ENCODE data around the gene FAM149A.

FAM149A gene

DNA sequence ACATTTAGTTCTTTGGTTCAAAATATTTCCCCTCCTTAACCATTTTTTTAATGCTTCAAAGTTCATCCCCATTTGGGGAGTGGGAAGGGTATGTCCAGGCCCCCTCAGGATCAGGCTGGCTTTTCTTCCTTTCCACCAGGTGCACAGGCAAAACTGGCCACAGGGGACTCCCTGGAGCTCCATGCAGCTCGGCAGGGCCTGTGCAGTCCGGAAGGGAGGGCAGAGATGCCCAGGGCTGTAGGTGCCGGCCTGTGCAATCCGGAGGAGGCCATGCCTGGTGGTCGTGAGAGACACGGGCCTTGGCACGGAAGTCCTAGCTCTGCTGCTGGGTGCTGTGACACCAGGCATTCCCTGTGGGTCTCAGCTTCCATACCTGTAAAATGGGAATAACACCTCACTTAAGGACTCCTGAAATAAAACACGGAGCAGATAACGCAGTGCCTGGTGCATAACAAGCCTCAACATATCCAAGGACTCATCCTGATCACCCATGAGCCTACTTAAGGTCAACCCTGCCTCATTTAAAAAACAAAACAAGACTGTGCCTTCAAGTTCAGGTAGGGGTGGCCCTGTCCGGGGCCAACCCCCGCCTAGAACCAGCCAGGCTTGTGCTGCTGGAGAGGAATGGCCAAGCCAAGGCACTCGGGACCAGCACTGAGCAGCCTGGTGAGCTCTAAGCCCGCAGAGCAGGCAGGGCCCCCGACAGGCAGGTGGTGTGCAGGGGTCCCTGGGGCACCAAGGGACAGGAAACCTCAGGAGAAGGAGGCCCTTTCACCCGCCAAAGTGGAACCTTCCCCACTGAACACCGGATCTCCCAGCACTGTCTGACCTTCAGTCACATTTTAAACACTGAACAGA is 65.7 kb downstream of the FAM149A start:
- Histone ChIP-seq H3K4me3 (ENCODE audit: insufficient read depth, low read depth, low read length, poor library complexity, severe bottlenecking) (no peak overlapping the region), H3K36me3 (ENCODE audit: control insufficient read depth, insufficient read depth, low read length) (no peaks in the 10 kb centered on the region), H3K27me3 (replicated peaks; ENCODE audit: control insufficient read depth, insufficient read depth, low read length, poor library complexity, severe bottlenecking) (no peaks in the 10 kb centered on the region), H3K27ac (ENCODE audit: insufficient read depth, low read length, poor library complexity, severe bottlenecking) (no peak overlapping the region), H3K9me3 (ENCODE audit: control insufficient read depth, low read length) (no peaks in the 10 kb centered on the region), H3K4me1 (ENCODE audit: control insufficient read depth, insufficient read depth, low read length, poor library complexity, severe bottlenecking) (no peaks in the 10 kb centered on the region)
- no peak for DNase-seq

DNA sequence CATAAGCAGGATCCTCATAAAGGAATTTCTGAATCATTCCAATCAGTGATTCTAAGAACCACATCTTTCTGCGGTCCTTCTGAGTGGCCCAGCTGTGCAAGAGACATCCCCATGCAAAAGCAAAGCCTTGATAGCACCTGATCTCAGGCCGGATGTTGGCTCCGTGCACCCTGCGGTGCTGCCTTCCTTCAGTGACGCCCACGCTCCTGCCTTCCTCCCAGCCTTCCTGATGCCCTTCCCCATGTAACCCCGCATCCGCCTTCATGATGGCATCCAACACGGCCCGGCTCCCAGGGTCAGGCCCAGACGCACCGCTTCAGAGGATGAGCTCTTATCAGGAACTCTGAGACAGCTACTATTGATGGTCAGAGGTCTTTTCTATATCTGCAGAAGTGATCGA is 66.5 kb downstream of the FAM149A start:
- Histone ChIP-seq H3K36me3 (ENCODE audit: control insufficient read depth, insufficient read depth, low read length) (no peaks in the 10 kb centered on the region), H3K4me1 (ENCODE audit: control insufficient read depth, insufficient read depth, low read length, poor library complexity, severe bottlenecking) (no peaks in the 10 kb centered on the region), H3K9me3 (ENCODE audit: control insufficient read depth, low read length) (no peaks in the 10 kb centered on the region), H3K4me3 (ENCODE audit: insufficient read depth, low read depth, low read length, poor library complexity, severe bottlenecking) (no peak overlapping the region), H3K27me3 (replicated peaks; ENCODE audit: control insufficient read depth, insufficient read depth, low read length, poor library complexity, severe bottlenecking) (no peaks in the 10 kb centered on the region), H3K27ac (ENCODE audit: insufficient read depth, low read length, poor library complexity, severe bottlenecking) (no peak overlapping the region)
- DNase-seq = no peak

DNA sequence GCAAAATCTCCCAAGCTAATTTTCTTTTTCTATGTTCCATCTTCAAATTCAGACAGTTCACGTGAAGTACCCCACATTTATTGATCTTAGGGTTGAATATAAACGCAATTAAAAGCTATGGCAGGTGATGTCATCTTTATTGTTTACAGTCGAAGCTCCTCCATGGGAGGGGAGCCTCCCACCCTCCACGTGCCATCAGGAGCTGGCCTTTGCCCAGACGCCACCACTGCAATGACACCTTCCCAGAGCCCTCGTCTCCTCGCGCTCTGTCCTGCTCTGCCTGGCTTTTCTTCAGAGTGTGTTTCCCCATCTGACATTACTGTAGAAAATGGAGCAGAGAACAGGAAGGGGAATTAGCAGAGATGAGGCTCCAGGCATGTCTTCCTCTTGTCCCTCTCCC is 68.0 kb downstream of the FAM149A start:
- DNase-seq = no peak
- no peak overlapping the region for H3K4me3 ChIP-seq (ENCODE audit: insufficient read depth, low read depth, low read length, poor library complexity, severe bottlenecking)
- H3K9me3 ChIP-seq (ENCODE audit: control insufficient read depth, low read length) = no peaks in the 10 kb centered on the region
- no peaks in the 10 kb centered on the region for H3K36me3 ChIP-seq (ENCODE audit: control insufficient read depth, insufficient read depth, low read length)
- H3K4me1 ChIP-seq (ENCODE audit: control insufficient read depth, insufficient read depth, low read length, poor library complexity, severe bottlenecking) = no peaks in the 10 kb centered on the region
- no peak overlapping the region for H3K27ac ChIP-seq (ENCODE audit: insufficient read depth, low read length, poor library complexity, severe bottlenecking)
- H3K27me3 ChIP-seq (replicated peaks; ENCODE audit: control insufficient read depth, insufficient read depth, low read length, poor library complexity, severe bottlenecking) = no peaks in the 10 kb centered on the region

DNA sequence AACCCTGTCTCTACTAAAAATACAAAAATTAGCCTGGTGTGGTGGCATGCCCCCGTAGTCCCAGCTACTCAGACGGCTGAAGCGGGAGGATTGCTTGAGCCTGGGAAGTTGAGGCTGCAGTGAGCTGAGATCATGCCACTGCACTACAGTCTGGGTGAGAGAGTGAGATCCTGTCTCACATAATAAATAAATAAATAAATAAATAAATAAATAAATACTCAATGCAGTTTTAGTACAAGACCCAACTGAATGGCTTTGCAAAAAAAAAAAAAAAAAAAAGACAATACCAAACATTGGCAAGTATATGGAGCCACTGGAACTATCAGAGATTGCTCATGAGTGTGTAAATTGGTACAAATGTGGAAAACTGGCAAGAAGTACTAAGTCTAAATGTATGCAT is 83.6 kb downstream of the FAM149A start:
- Histone ChIP-seq H3K9me3 (ENCODE audit: control insufficient read depth, low read length) (no peaks in the 10 kb centered on the region), H3K27ac (ENCODE audit: insufficient read depth, low read length, poor library complexity, severe bottlenecking) (no peak overlapping the region), H3K4me3 (ENCODE audit: insufficient read depth, low read depth, low read length, poor library complexity, severe bottlenecking) (no peak overlapping the region), H3K36me3 (ENCODE audit: control insufficient read depth, insufficient read depth, low read length) (no peaks in the 10 kb centered on the region), H3K27me3 (replicated peaks; ENCODE audit: control insufficient read depth, insufficient read depth, low read length, poor library complexity, severe bottlenecking) (no peaks in the 10 kb centered on the region), H3K4me1 (ENCODE audit: control insufficient read depth, insufficient read depth, low read length, poor library complexity, severe bottlenecking) (peaks cover 25% of the 10 kb centered on the region)
- DNase-seq = no peak

DNA sequence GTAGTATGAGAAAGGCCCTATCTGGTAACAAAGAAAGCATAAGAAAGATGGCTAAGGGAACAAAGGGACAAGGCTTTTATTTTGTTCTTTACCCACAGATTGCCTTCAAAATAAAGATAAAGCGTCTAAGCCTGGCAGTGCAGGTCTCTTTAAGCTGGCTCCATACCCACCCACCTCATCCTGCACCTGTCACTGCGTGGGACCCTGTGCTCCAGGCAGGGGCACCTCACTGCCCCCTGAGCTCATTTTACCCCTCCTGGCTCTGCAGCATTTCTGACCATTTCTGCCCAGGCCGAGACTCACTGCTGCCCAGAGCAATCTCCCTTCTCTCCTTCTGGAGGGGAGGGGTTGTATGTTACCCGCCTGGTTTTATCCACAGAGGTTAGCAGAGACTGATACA is 85.2 kb downstream of the FAM149A start:
- Histone ChIP-seq H3K9me3 (ENCODE audit: control insufficient read depth, low read length) (no peaks in the 10 kb centered on the region), H3K36me3 (ENCODE audit: control insufficient read depth, insufficient read depth, low read length) (no peaks in the 10 kb centered on the region), H3K27ac (ENCODE audit: insufficient read depth, low read length, poor library complexity, severe bottlenecking) (no peak overlapping the region), H3K4me1 (ENCODE audit: control insufficient read depth, insufficient read depth, low read length, poor library complexity, severe bottlenecking) (peaks cover 25% of the 10 kb centered on the region), H3K4me3 (ENCODE audit: insufficient read depth, low read depth, low read length, poor library complexity, severe bottlenecking) (no peak overlapping the region), H3K27me3 (replicated peaks; ENCODE audit: control insufficient read depth, insufficient read depth, low read length, poor library complexity, severe bottlenecking) (no peaks in the 10 kb centered on the region)
- DNase-seq = no peak

DNA sequence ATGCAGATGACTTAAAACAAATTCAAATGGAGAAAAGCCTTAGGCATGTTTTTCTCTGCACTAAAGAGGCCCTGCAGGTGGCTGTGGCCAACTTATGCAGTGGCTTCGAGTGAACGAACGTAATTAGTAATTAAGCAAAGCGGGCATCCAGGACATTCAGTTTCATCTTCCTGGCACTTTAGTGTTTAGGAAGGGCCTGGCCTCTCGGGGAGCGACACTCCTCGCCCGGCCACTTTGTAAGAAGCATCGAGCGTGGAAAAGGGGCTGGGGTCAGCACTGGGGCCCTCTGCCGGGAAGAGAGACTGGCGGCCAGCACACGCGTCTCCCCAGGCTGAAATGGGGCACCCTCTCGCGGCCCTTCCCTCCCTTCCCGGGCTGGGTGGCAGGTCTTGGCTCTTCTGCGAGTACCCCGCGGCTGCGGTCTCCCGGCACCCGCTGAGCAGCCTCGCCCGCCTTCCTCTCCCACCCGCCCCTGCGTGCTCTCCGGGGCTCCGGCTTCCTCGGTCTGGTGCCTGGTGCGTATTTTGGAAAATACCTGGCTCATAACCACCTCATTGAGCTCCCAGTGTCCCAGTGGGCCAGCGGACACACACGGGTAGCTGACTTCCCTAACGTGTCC is 86.2 kb downstream of the FAM149A start:
- Histone ChIP-seq H3K36me3 (ENCODE audit: control insufficient read depth, insufficient read depth, low read length) (no peaks in the 10 kb centered on the region), H3K27me3 (replicated peaks; ENCODE audit: control insufficient read depth, insufficient read depth, low read length, poor library complexity, severe bottlenecking) (no peaks in the 10 kb centered on the region), H3K9me3 (ENCODE audit: control insufficient read depth, low read length) (no peaks in the 10 kb centered on the region), H3K27ac (ENCODE audit: insufficient read depth, low read length, poor library complexity, severe bottlenecking) (peak overlapping the region; percentile 89), H3K4me1 (ENCODE audit: control insufficient read depth, insufficient read depth, low read length, poor library complexity, severe bottlenecking) (peaks cover 25% of the 10 kb centered on the region), H3K4me3 (ENCODE audit: insufficient read depth, low read depth, low read length, poor library complexity, severe bottlenecking) (peak overlapping the region; percentile 96)
- DNase-seq = peak in 2 of 3 donors; percentile 25 to 32

DNA sequence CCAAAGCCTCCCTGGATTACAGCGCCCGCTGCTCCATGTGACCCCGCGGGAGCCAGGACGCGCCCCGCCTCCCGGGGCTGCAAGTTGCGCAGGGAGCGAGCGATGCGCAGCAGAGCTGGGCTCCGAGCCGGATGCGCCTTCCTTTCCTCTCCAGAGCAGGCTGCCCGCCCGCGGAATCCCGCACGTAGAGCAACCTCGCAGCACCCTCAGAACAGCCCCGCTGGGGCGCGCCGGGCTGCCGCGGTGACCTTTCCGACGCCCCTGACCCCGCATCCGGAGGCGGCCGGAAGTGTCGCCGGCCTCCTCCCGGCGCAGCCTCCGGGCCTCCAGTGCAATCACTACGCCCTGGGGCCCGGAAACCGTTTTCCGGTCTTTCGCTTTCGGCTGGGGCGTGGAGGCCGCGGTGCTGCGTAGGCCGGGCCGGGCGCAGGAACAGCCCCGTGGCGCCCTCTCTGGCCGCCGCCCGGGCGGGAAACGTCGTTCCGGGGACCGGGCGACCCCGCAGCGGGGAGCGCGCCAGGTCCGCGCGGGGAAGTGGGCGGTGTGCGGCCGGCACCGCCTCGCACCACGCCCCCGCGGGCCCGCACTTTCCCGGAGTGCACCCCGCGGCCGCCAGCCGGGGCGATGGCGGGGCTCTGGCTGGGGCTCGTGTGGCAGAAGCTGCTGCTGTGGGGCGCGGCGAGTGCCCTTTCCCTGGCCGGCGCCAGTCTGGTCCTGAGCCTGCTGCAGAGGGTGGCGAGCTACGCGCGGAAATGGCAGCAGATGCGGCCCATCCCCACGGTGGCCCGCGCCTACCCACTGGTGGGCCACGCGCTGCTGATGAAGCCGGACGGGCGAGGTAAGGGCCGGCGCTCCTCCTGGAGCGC is 86.9 kb downstream of the FAM149A start, which contains the start of gene CYP4V2:
Gene CYP4V2, plus strand, starts transcription at position 368 of the 866 bp plus-strand sequence. Its CDS starts 257 bp downstream, at position 625.
- DNase-seq = peak; percentile 75 to 81 (median 79)
- Histone ChIP-seq H3K27ac (ENCODE audit: insufficient read depth, low read length, poor library complexity, severe bottlenecking) (peak within 1 kb of the TSS; percentile 89), H3K36me3 (ENCODE audit: control insufficient read depth, insufficient read depth, low read length) (no peaks in the 10 kb centered on the region), H3K9me3 (ENCODE audit: control insufficient read depth, low read length) (no peaks in the 10 kb centered on the region), H3K4me3 (ENCODE audit: insufficient read depth, low read depth, low read length, poor library complexity, severe bottlenecking) (peak within 1 kb of the TSS; percentile 96), H3K4me1 (ENCODE audit: control insufficient read depth, insufficient read depth, low read length, poor library complexity, severe bottlenecking) (peaks cover 25% of the 10 kb centered on the region), H3K27me3 (replicated peaks; ENCODE audit: control insufficient read depth, insufficient read depth, low read length, poor library complexity, severe bottlenecking) (no peaks in the 10 kb centered on the region)

DNA sequence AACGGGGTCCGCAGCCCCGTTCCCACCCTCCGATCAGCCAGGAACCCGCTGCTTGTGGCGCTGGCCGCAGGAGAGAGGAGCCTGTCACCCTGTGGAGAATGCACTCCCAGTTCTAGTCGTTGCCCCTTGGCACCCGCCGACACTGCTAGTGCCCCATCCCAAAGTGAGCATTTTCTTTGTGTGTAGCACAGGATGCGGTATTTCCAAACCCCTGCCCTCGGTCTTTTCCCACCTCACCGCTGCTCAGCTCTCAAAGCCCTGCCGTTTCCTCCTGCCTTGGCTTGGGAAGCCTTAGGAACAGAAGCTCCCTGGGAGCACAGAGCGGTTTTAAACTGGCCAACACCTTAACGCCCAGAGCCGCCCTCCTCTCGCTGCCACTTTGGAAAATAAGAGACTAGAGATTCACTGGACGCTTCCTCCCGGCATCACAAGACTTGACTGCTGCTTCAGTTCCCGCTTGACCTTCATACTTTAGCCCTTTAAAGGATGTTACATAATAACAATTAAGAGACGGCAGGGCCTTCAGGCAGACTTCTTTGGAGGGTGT is 87.6 kb downstream of the FAM149A start:
- peaks cover 25% of the 10 kb centered on the region for H3K4me1 ChIP-seq (ENCODE audit: control insufficient read depth, insufficient read depth, low read length, poor library complexity, severe bottlenecking)
- H3K27ac ChIP-seq (ENCODE audit: insufficient read depth, low read length, poor library complexity, severe bottlenecking) = peak overlapping the region; percentile 89
- no peaks in the 10 kb centered on the region for H3K27me3 ChIP-seq (replicated peaks; ENCODE audit: control insufficient read depth, insufficient read depth, low read length, poor library complexity, severe bottlenecking)
- no peak for DNase-seq
- peak overlapping the region; percentile 96 for H3K4me3 ChIP-seq (ENCODE audit: insufficient read depth, low read depth, low read length, poor library complexity, severe bottlenecking)
- peaks cover 4% of the 10 kb centered on the region for H3K36me3 ChIP-seq (ENCODE audit: control insufficient read depth, insufficient read depth, low read length)
- H3K9me3 ChIP-seq (ENCODE audit: control insufficient read depth, low read length) = no peaks in the 10 kb centered on the region

DNA sequence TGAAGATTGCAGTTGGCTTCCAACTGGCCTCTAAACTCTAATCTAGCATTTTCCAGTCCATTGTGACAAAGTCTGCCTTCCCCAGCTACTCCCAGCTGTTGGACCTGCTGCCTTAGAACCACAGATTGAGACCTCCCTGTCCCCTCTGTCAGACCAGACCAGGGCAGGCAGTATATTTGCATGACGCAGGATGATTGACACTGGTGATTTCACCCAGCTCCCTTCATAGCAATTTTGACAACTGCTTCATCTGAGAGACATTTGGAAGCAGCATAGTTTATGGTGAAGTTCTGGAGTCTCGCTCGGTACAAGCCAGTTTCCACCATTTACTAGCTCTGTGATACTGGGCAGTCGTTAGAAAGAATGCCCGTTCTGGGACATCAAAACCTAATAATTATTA is 89.3 kb downstream of the FAM149A start:
- Histone ChIP-seq H3K4me1 (ENCODE audit: control insufficient read depth, insufficient read depth, low read length, poor library complexity, severe bottlenecking) (peaks cover 25% of the 10 kb centered on the region), H3K4me3 (ENCODE audit: insufficient read depth, low read depth, low read length, poor library complexity, severe bottlenecking) (no peak overlapping the region), H3K36me3 (ENCODE audit: control insufficient read depth, insufficient read depth, low read length) (peaks cover 4% of the 10 kb centered on the region), H3K27me3 (replicated peaks; ENCODE audit: control insufficient read depth, insufficient read depth, low read length, poor library complexity, severe bottlenecking) (no peaks in the 10 kb centered on the region), H3K9me3 (ENCODE audit: control insufficient read depth, low read length) (no peaks in the 10 kb centered on the region), H3K27ac (ENCODE audit: insufficient read depth, low read length, poor library complexity, severe bottlenecking) (no peak overlapping the region)
- DNase-seq = no peak
